ENCODE results near the gene CDKN1A.
"Not testable (repeated sequence)": the region's sequence is repeated elsewhere in the genome, so short reads cannot be mapped to it uniquely, and the experiment has no call there.

CDKN1A gene

GRCh38 chr6:36700831-36701230 is 22.3 kb downstream of the CDKN1A start:
- no peaks in the 10 kb centered on the region for H3K9me3 ChIP-seq
- no peaks in the 10 kb centered on the region for H3K27me3 ChIP-seq
- peak overlapping the region in 1 of 2 experiments; percentile 22 for H3K4me3 ChIP-seq (ENCODE audit: low read depth in 1 of 2, low read length in 1 of 2)
- H3K36me3 ChIP-seq = peaks cover 12% of the 10 kb centered on the region
- peak overlapping the region; percentile 82 for H3K27ac ChIP-seq
- peaks cover 63 to 64% of the 10 kb centered on the region in 2 experiments for H3K4me1 ChIP-seq (ENCODE audit: control insufficient read depth in 1 of 2, insufficient read depth in 1 of 2, low read depth in 1 of 2, low read length in 1 of 2)
- TF ChIP-seq, protein P1, sequence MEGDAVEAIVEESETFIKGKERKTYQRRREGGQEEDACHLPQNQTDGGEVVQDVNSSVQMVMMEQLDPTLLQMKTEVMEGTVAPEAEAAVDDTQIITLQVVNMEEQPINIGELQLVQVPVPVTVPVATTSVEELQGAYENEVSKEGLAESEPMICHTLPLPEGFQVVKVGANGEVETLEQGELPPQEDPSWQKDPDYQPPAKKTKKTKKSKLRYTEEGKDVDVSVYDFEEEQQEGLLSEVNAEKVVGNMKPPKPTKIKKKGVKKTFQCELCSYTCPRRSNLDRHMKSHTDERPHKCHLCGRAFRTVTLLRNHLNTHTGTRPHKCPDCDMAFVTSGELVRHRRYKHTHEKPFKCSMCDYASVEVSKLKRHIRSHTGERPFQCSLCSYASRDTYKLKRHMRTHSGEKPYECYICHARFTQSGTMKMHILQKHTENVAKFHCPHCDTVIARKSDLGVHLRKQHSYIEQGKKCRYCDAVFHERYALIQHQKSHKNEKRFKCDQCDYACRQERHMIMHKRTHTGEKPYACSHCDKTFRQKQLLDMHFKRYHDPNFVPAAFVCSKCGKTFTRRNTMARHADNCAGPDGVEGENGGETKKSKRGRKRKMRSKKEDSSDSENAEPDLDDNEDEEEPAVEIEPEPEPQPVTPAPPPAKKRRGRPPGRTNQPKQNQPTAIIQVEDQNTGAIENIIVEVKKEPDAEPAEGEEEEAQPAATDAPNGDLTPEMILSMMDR (IDR thresholded peaks at IDR 0.05) = no peak

GRCh38 chr6:36701401-36701991 is 23.0 kb downstream of the CDKN1A start:
- Histone ChIP-seq H3K9me3 (no peaks in the 10 kb centered on the region), H3K27ac (peak overlapping the region; percentile 82), H3K36me3 (peaks cover 17% of the 10 kb centered on the region), H3K4me1 (ENCODE audit: control insufficient read depth in 1 of 2, insufficient read depth in 1 of 2, low read depth in 1 of 2, low read length in 1 of 2) (peaks cover 63 to 64% of the 10 kb centered on the region in 2 experiments), H3K27me3 (no peaks in the 10 kb centered on the region), H3K4me3 (ENCODE audit: low read depth in 1 of 2, low read length in 1 of 2) (peak overlapping the region in 1 of 2 experiments; percentile 22)
- TF ChIP-seq, protein P1 (IDR thresholded peaks at IDR 0.05) = no peak

DNA sequence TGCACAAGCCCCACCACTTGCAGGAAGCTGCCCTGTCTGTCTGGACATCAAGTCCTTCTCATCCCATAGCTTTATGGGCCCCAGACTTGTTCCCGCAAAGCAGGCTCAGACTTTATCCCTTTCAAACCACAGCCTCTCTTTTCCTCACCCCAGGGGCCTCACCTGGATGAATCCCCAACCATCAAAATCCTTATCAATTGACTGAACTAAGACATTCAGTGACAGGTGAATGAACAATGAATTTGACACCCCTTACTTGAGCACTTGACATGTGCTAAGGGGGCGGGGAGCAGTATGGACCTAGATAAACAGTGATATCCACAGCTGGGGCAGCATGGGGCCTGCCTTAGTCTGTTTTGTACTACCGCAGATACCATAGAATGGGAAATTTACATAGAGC is 24.1 kb downstream of the CDKN1A start:
- peaks cover 52 to 53% of the 10 kb centered on the region in 2 experiments for H3K4me1 ChIP-seq (ENCODE audit: control insufficient read depth in 1 of 2, insufficient read depth in 1 of 2, low read depth in 1 of 2, low read length in 1 of 2)
- H3K36me3 ChIP-seq = peaks cover 26% of the 10 kb centered on the region
- no peaks in the 10 kb centered on the region for H3K27me3 ChIP-seq
- H3K27ac ChIP-seq = peak overlapping the region; percentile 82
- no peaks in the 10 kb centered on the region for H3K9me3 ChIP-seq
- TF ChIP-seq, protein P1 (IDR thresholded peaks at IDR 0.05) = no peak
- no peak overlapping the region for H3K4me3 ChIP-seq (ENCODE audit: low read depth in 1 of 2, low read length in 1 of 2)

DNA sequence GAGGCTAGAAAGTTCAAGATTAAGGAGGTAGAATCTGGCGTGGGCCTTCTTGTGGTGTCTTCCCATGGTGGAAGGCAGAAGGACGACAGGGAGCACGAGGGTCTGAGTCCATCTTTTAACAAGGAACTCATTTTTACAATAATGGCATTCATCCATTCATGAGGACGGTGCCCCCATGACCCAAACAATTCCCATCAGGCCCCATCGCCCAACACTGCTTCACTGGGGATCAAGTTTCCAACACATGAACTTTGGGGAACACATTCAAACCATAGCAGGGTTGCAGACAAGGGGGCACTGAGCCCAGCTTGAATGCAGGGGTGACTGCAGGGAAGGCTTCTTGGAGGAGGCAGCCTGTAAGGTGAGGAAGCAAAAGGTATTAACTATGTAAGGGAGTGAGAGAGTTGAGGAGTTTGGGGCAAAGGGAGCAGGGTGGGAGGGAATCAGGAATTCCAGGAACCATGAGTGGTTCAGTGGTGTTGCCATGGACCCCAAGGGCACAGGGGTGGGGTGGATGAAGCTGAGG is 24.6 kb downstream of the CDKN1A start:
- peaks cover 29% of the 10 kb centered on the region for H3K36me3 ChIP-seq
- H3K27me3 ChIP-seq = no peaks in the 10 kb centered on the region
- H3K4me1 ChIP-seq (ENCODE audit: control insufficient read depth in 1 of 2, insufficient read depth in 1 of 2, low read depth in 1 of 2, low read length in 1 of 2) = peaks cover 47 to 48% of the 10 kb centered on the region in 2 experiments
- TF ChIP-seq, protein P1 (IDR thresholded peaks at IDR 0.05) = no peak
- H3K4me3 ChIP-seq (ENCODE audit: low read depth in 1 of 2, low read length in 1 of 2) = no peak overlapping the region
- no peak overlapping the region for H3K27ac ChIP-seq
- H3K9me3 ChIP-seq = no peaks in the 10 kb centered on the region

DNA sequence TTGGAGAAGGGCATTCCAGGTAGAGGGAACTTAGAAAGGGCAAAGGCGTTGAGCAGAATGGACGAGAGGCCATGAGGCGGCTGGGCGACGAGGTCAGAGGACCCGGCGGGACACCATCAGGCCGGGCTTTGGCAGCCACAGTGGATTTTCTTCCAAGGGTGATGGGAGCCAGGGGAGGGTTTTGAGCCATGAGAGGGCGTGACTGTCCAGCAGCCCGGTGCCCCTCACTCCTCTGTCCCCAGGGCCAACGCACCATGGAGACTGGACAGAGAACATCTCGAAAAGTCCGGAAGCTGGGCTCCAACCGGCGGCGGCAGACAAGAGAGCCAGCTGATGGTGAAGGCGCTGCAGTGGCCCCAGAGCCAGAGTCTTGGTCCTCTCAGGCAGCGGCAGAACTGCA is 25.5 kb downstream of the CDKN1A start:
- TF ChIP-seq, protein P1 (IDR thresholded peaks at IDR 0.05) = no peak
- Histone ChIP-seq H3K4me1 (ENCODE audit: control insufficient read depth in 1 of 2, insufficient read depth in 1 of 2, low read depth in 1 of 2, low read length in 1 of 2) (peaks cover 39% of the 10 kb centered on the region in 2 experiments), H3K9me3 (no peaks in the 10 kb centered on the region), H3K36me3 (peaks cover 29% of the 10 kb centered on the region), H3K4me3 (ENCODE audit: low read depth in 1 of 2, low read length in 1 of 2) (no peak overlapping the region), H3K27ac (no peak overlapping the region), H3K27me3 (no peaks in the 10 kb centered on the region)

DNA sequence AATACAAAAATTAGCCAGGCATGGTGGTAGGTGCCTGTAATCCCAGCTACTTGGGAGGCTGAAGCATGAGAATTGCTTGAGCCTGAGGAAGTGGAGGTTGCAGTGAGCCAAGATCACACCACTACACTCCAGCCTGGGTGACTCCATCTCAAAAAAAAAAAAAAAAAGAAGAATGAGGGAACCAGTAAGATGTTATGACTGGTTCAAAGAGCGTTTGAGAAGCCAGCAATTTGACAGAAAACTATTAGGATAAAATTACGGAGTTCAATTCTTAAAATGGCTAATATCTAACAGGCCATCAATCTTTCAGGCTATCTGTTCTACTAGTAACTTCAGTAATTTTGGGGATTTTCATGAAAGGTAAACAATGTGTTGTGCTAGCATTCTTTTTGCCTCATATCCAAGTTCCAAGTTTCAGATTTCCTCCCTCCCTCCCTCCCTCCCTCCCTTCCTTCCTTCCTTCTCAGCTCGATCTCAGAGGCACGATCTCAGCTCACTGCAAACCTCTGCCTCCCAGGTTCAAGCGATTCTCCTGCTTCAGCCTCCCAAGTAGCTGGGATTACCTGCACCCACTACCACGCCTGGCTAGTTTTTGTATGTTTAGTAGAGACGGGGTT is 26.6 kb downstream of the CDKN1A start:
- not testable (repeated sequence) for H3K27me3 ChIP-seq; H3K4me3 ChIP-seq (ENCODE audit: low read depth in 1 of 2, low read length in 1 of 2); H3K9me3 ChIP-seq; H3K27ac ChIP-seq
- Histone ChIP-seq H3K4me1 (ENCODE audit: control insufficient read depth in 1 of 2, insufficient read depth in 1 of 2, low read depth in 1 of 2, low read length in 1 of 2) (peaks cover 28 to 29% of the 10 kb centered on the region in 2 experiments), H3K36me3 (peaks cover 40% of the 10 kb centered on the region)
